Natural killer cell (primary cell): ENCODE measurements around the gene PDE3A. TPM values are rescaled to one million over a fixed set of nuclear protein-coding genes. Genes with fewer than 3 reads are reported as not detected.

Experiments
- ATAC-seq, 3 donors: fragments of 150-1000 bp in 2 of 3; fragments of 200-7000 bp in 1 of 3; cut with Tn5 transposase; 1 replicate in 1 of 3; 2 replicates in 2 of 3; pipeline ENCODE4 v1.10.0; 2021; ENCODE audit warnings: mild to moderate bottlenecking in 2 of 3, moderate library complexity in 2 of 3
- DNase-seq, 2 donors: peaks; one replicate each; pipeline versions ENCODE4 v3.0.0 to v3.0.0-alpha.2; 2013 to 2021; ENCODE audit warnings: mixed read lengths in 1 of 2
- H3K27ac ChIP-seq: one replicate; pipeline ENCODE4 v1.5.1; 2013; ENCODE audit warnings: mild to moderate bottlenecking, low read length
- H3K27me3 ChIP-seq: one replicate; pipeline ENCODE4 v1.6.1; 2013; ENCODE audit warnings: low read length; ENCODE audit not compliant: control insufficient read depth, insufficient read depth
- H3K36me3 ChIP-seq: one replicate; pipeline ENCODE4 v1.6.1; 2013; ENCODE audit warnings: low read length; ENCODE audit not compliant: control insufficient read depth, insufficient read depth
- H3K4me1 ChIP-seq: one replicate; pipeline ENCODE4 v1.6.1; 2013; ENCODE audit warnings: low read length; ENCODE audit not compliant: control insufficient read depth, insufficient read depth
- H3K4me3 ChIP-seq: one replicate; pipeline ENCODE4 v1.5.1; 2013; ENCODE audit warnings: low read length
- H3K9me3 ChIP-seq: one replicate; pipeline ENCODE4 v1.6.1; 2013; ENCODE audit warnings: low read length; ENCODE audit not compliant: control insufficient read depth, insufficient read depth
- H3K27ac Mint-ChIP-seq, 2 donors: one replicate each; pipeline ENCODE4 v1.8.0; 2022; ENCODE audit warnings: mild to moderate bottlenecking in 2 of 2, mixed read lengths in 2 of 2, moderate library complexity in 1 of 2
- H3K27me3 Mint-ChIP-seq, 2 donors: one replicate each; pipeline ENCODE4 v1.8.0; 2022; ENCODE audit warnings: low read depth in 2 of 2, mixed read lengths in 2 of 2
- H3K36me3 Mint-ChIP-seq: one replicate; pipeline ENCODE4 v1.8.0; 2022; ENCODE audit warnings: mixed read lengths
- H3K4me1 Mint-ChIP-seq, 2 donors: one replicate each; pipeline ENCODE4 v1.8.0; 2022; ENCODE audit warnings: mixed read lengths in 2 of 2
- H3K4me3 Mint-ChIP-seq: one replicate; pipeline ENCODE4 v1.8.0; 2022; ENCODE audit warnings: mild to moderate bottlenecking, moderate library complexity, mixed read lengths
- H3K9me3 Mint-ChIP-seq, 2 donors: one replicate each; pipeline ENCODE4 v1.8.0; 2022; ENCODE audit warnings: mixed read lengths in 2 of 2
- whole genome bisulfite sequencing: methylation state at CpG from one replicate; pipeline ENCODE4 v1.1.7; 2013; ENCODE audit warnings: missing lambda C conversion rate; ENCODE audit not compliant: insufficient coverage; 5-methylcytosine and 5-hydroxymethylcytosine counted together
- intact Hi-C: fragments of 100-400 bp; cut with micrococcal nuclease; formaldehyde crosslinking; loops from one replicate; pipeline ENCODE4 v1.14.2; 2022
- total RNA-seq, 4 donors: library from RNA; stranded (reverse); fragments of 120-200 nt in 1 of 4; gene quantifications; one replicate each; pipeline versions ENCODE4 v1.2.3 to v1.2.4, GENCODE V29; 2013 to 2022
- TF ChIP-seq, protein P1 (sequence below): fragments of 200-600 bp; IDR thresholded peaks from one replicate; pipeline ENCODE4 v1.8.0; 2022; ENCODE audit warnings: antibody characterized with exemption

Gene PDE3A
- total RNA-seq, 3 donors from 2014 or later (not counting 1 experiment from before 2014, with no cell fraction given): 0.20 to 0.28 (median 0.27) TPM

DNA sequence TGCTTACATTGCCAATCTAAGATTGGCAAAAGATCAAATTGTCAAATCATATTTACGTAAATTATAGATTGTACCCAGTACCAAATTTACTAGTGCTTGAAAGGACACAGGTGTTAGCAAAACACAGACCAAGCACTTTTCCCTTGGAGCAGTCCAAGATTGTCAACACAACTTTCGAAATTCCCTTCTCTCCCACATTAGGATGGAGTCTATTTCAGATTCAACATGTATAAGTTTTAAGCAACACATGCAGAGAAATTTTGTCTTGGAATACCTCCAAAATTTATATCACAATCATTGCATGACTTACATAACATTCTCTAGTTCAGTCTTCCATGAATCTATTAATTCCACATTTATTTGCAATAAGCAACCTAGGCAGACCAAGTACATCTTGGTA lies 251.9 kb downstream of the PDE3A start:
- intact Hi-C loops: no loop called here
- Histone ChIP-seq H3K4me1 (no peaks in the 10 kb centered on the region), H3K9me3 (no peaks in the 10 kb centered on the region), H3K27ac (no peak overlapping the region), H3K27me3 (no peaks in the 10 kb centered on the region), H3K4me3 (no peak overlapping the region), H3K36me3 (no peaks in the 10 kb centered on the region)
- ATAC-seq (no peak), DNase-seq (no peak)
- Mint-ChIP-seq H3K27me3 (no peaks in the 10 kb centered on the region), H3K36me3 (no peaks in the 10 kb centered on the region), H3K4me3 (no peak overlapping the region), H3K27ac (no peak overlapping the region), H3K9me3 (peaks cover 0 to 2% of the 10 kb centered on the region in 2 donors), H3K4me1 (no peaks in the 10 kb centered on the region)
- 94% methylated on average over 2 of the region's 2 CpGs for WGBS
- TF ChIP-seq, protein P1, sequence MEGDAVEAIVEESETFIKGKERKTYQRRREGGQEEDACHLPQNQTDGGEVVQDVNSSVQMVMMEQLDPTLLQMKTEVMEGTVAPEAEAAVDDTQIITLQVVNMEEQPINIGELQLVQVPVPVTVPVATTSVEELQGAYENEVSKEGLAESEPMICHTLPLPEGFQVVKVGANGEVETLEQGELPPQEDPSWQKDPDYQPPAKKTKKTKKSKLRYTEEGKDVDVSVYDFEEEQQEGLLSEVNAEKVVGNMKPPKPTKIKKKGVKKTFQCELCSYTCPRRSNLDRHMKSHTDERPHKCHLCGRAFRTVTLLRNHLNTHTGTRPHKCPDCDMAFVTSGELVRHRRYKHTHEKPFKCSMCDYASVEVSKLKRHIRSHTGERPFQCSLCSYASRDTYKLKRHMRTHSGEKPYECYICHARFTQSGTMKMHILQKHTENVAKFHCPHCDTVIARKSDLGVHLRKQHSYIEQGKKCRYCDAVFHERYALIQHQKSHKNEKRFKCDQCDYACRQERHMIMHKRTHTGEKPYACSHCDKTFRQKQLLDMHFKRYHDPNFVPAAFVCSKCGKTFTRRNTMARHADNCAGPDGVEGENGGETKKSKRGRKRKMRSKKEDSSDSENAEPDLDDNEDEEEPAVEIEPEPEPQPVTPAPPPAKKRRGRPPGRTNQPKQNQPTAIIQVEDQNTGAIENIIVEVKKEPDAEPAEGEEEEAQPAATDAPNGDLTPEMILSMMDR: no peak

DNA sequence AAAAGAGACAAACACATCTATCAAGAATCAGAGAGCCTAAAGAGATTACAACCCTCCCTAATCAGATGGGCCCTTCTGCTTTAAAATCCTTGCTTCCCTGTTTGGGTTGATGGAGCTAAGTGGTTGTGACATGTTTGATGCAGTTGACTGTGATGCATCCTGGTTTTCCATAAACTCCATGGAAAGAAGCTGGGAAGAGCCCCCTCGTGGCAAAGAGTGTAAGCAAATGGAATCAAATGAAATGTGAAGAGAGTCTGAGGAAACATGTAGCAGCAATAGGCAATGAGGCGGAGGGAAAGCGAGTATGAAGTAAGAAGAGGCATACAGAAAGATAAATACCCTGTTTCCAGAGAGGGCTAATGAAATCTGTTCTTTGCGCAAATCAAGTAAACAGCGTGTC lies 256.4 kb downstream of the PDE3A start:
- Histone ChIP-seq H3K36me3 (no peaks in the 10 kb centered on the region), H3K27me3 (no peaks in the 10 kb centered on the region), H3K9me3 (no peaks in the 10 kb centered on the region), H3K27ac (no peak overlapping the region), H3K4me1 (no peaks in the 10 kb centered on the region), H3K4me3 (no peak overlapping the region)
- Mint-ChIP-seq H3K36me3 (no peaks in the 10 kb centered on the region), H3K27me3 (no peaks in the 10 kb centered on the region), H3K27ac (no peak overlapping the region), H3K4me3 (no peak overlapping the region), H3K4me1 (no peaks in the 10 kb centered on the region), H3K9me3 (peaks cover 3 to 5% of the 10 kb centered on the region in 2 donors)
- 88% methylated on average over 4 of the region's 5 CpGs for WGBS
- no peak for DNase-seq
- TF ChIP-seq, protein P1: no peak
- no peak for ATAC-seq
- intact Hi-C loops: no loop called here

DNA sequence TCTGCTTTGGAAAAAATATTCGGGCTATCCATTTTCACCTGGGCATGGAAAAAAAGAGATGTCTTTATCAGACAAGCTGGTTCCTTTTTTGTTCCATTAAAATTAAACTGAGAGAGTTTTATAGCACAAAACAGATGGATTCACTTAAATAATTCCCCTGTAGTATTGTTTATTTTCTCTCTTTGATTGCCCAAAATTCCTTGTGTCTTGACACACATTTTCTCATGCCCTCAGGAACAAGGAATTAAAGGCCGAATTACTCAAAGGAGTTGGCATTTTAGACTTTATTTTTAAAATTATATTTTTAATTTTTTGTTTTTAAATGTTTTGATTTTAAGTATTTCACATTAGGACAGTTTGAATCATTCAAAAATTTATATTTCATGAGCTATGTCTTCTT lies 257.2 kb downstream of the PDE3A start:
- intact Hi-C loops: no loop called here
- H3K27ac ChIP-seq: no peak overlapping the region
- Mint-ChIP-seq H3K36me3 (no peaks in the 10 kb centered on the region), H3K27ac (no peak overlapping the region), H3K27me3 (no peaks in the 10 kb centered on the region), H3K9me3 (peaks cover 3 to 5% of the 10 kb centered on the region in 2 donors), H3K4me1 (no peaks in the 10 kb centered on the region), H3K4me3 (no peak overlapping the region)
- WGBS: 85% methylated on average over 2 of the region's 2 CpGs
- no peak for DNase-seq
- H3K27me3 ChIP-seq: no peaks in the 10 kb centered on the region
- TF ChIP-seq, protein P1: no peak
- H3K36me3 ChIP-seq: no peaks in the 10 kb centered on the region
- no peaks in the 10 kb centered on the region for H3K4me1 ChIP-seq
- H3K9me3 ChIP-seq: no peaks in the 10 kb centered on the region
- no peak overlapping the region for H3K4me3 ChIP-seq
- ATAC-seq: no peak

DNA sequence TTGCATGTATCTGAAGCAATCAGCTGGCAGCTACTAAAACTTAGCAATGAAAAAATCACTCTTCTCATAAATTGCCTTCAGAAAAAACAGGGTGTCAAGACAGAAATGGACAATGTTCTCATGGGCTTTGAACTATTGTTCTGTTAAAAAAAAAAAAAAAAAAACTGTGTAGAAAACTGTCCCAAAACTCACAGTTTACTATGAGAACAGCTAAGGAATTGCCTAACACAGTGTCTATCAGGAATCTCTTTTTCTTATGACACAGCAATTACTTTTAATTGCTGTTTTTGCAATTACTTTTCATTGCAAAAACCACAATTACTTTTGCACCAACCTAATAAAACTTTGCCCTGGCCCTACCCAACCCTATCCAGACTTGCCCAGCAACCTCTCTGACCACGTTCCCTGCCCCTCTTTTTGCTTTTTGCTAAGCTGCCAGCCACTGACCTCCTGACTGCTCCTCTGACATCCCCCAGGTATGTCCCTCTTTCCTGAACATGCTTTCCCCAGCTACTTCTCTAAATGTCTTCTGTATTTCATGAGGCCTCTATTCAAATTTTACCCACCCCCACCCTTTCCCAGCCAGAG lies 258.8 kb downstream of the PDE3A start:
- 59% methylated on average over 1 of the region's 1 CpG for WGBS
- intact Hi-C loops: no loop called here
- Histone ChIP-seq H3K4me3 (no peak overlapping the region), H3K4me1 (no peaks in the 10 kb centered on the region), H3K36me3 (no peaks in the 10 kb centered on the region), H3K27me3 (no peaks in the 10 kb centered on the region), H3K27ac (no peak overlapping the region), H3K9me3 (no peaks in the 10 kb centered on the region)
- Mint-ChIP-seq H3K27me3 (no peaks in the 10 kb centered on the region), H3K4me3 (no peak overlapping the region), H3K36me3 (no peaks in the 10 kb centered on the region), H3K27ac (no peak overlapping the region), H3K9me3 (peaks cover 3 to 5% of the 10 kb centered on the region in 2 donors), H3K4me1 (no peaks in the 10 kb centered on the region)
- TF ChIP-seq, protein P1: no peak
- DNase-seq (no peak), ATAC-seq (no peak)
